ENCODE data around the gene MSRB3. TPM values are rescaled to one million over a fixed set of nuclear protein-coding genes. Genes with fewer than 3 reads are reported as not detected.

The MSRB3 gene
- total and polyA plus RNA-seq, 2 of the 8 experiments (the other 6 are each of a cell fraction or from before 2014, with no cell fraction given), result 0.32 to 1.2 TPM

- CTCF ChIA-PET (ENCODE audit: partially characterized antibody), result interaction anchor here (1.7 kb wide), 1 partner anchor 21 kb away, joined by 3 read pairs; no protein-coding TSS in a partner anchor
Observed at GRCh38 chr12:65326616-65327015, 48.1 kb downstream of the MSRB3 start.

More at GRCh38 chr12:65326616-65327015, 48.1 kb downstream of the MSRB3 start:
- H3K27ac ChIP-seq (ENCODE audit: low read depth, low read length), result no peak overlapping the region
- H2AFZ ChIP-seq (ENCODE audit: low read length), result no peak overlapping the region
- H2BK20ac ChIP-seq (ENCODE audit: low read length), result no peak overlapping the region
- 83% methylated on average over 5 of the region's 5 CpGs; no CpG with 5 or more reads in 1 of the 2 experiments for WGBS, 2 experiments (ENCODE audit: extremely low coverage in 1 of 2, insufficient coverage in 1 of 2, insufficient read length in 1 of 2, insufficient replicate concordance in 2 of 2, low coverage in 1 of 2, low lambda C conversion rate in 2 of 2, missing lambda C conversion rate in 1 of 2)
- no peak overlapping the region for H2BK120ac ChIP-seq (replicated peaks; ENCODE audit: low read depth, low read length)
- no peak overlapping the region for H2BK5ac ChIP-seq (ENCODE audit: low read depth, low read length)
- no peak overlapping the region for H4K5ac ChIP-seq (ENCODE audit: insufficient read length, low read depth, low read length)
- H2BK12ac ChIP-seq (ENCODE audit: low read depth, low read length), result no peak overlapping the region
- no peaks in the 10 kb centered on the region for H3K79me1 ChIP-seq (ENCODE audit: low read depth, low read length)
- H3K23me2 ChIP-seq (ENCODE audit: low read depth, low read length), result no peaks in the 10 kb centered on the region
- H4K8ac ChIP-seq (ENCODE audit: extremely low read depth, insufficient read depth, low read length), result no peak overlapping the region
- H3K27me3 ChIP-seq (replicated peaks in 1 of 4; ENCODE audit: control insufficient read depth in 3 of 4, extremely low read depth in 1 of 4, insufficient read depth in 3 of 4, low read length in 3 of 4), result no peaks in the 10 kb centered on the region
- POLR2A ChIA-PET (ENCODE audit: partially characterized antibody), result no interaction called here
- H3K36me3 ChIP-seq (ENCODE audit: control insufficient read depth in 2 of 4, insufficient read depth in 4 of 4, low read length in 3 of 4), result no peaks in the 10 kb centered on the region
- H3K9me3 ChIP-seq (ENCODE audit: insufficient read depth in 2 of 2, low read depth in 1 of 2, low read length in 1 of 2), result no peaks in the 10 kb centered on the region
- no peaks in the 10 kb centered on the region; a peak in 1 of 7 replicates for H3K4me1 ChIP-seq (replicated peaks in 1 of 4; ENCODE audit: control insufficient read depth in 3 of 4, insufficient read depth in 4 of 4, low read length in 3 of 4)
- H3K4ac ChIP-seq (replicated peaks; ENCODE audit: insufficient read length, low read depth, low read length), result no peak overlapping the region
- no peak for FAIRE-seq
- H3K23ac ChIP-seq (ENCODE audit: insufficient read length), result no peak overlapping the region
- no peak overlapping the region for H3K9ac ChIP-seq (replicated peaks in 1 of 4; ENCODE audit: extremely low read depth in 1 of 4, low read depth in 3 of 4, low read length in 3 of 4)
- no peak overlapping the region for H3K56ac ChIP-seq (replicated peaks; ENCODE audit: insufficient read length, low read depth, low read length)
- H3K4me2 ChIP-seq (ENCODE audit: insufficient read depth in 1 of 2, low read depth in 2 of 2, low read length in 2 of 2), result no peak overlapping the region
- no peak overlapping the region for H4K91ac ChIP-seq (replicated peaks; ENCODE audit: insufficient read length, low read length)
- no peak overlapping the region for H3K4me3 ChIP-seq (ENCODE audit: extremely low read depth in 1 of 4, insufficient read depth in 2 of 4, low read depth in 3 of 4, low read length in 4 of 4)
- no peak for TF ChIP-seq GTF2F1 (IDR thresholded peaks at IDR 0.05; ENCODE audit: borderline replicate concordance, low read depth, low read length)
- TF ChIP-seq EZH2 (IDR thresholded peaks at IDR 0.05; ENCODE audit: low read depth, low read length, severe bottlenecking), result no peak
- no peak for TF ChIP-seq PHF8 (conservative IDR thresholded peaks at IDR 0.05; ENCODE audit: low read depth, low read length)
- TF ChIP-seq SAP30 (IDR thresholded peaks at IDR 0.05; ENCODE audit: insufficient read depth, insufficient replicate concordance, low read length), result no peak
- H2AK5ac ChIP-seq (ENCODE audit: low read depth, low read length), result no peak overlapping the region
- H3K18ac ChIP-seq (ENCODE audit: extremely low read depth, low read length), result no peak overlapping the region
- H2BK15ac ChIP-seq (ENCODE audit: low read length), result no peak overlapping the region
- H4K20me1 ChIP-seq (replicated peaks in 1 of 2; ENCODE audit: control insufficient read depth in 1 of 2, insufficient read depth in 2 of 2, low read length in 2 of 2), result no peaks in the 10 kb centered on the region
- H3K14ac ChIP-seq (ENCODE audit: insufficient read length), result no peak overlapping the region
- DNase-seq (ENCODE audit: low read depth in 1 of 2, low spot score in 2 of 2), result no peak
- H3K79me2 ChIP-seq (ENCODE audit: control insufficient read depth in 1 of 2, insufficient read depth in 2 of 2, low read length in 2 of 2), result no peaks in the 10 kb centered on the region
